Inferior parietal cortex (tissue), 1 donor: ENCODE measurements around the gene OR10H4.
"Not testable (repeated sequence)": the region's sequence is repeated elsewhere in the genome, so short reads cannot be mapped to it uniquely, and the experiment has no call there.

ENCODE experiments used
- DNase-seq: peaks from one replicate; pipeline ENCODE4 v3.0.0-alpha.2; 2016; ENCODE audit errors: extremely low spot score

OR10H4 gene

DNA sequence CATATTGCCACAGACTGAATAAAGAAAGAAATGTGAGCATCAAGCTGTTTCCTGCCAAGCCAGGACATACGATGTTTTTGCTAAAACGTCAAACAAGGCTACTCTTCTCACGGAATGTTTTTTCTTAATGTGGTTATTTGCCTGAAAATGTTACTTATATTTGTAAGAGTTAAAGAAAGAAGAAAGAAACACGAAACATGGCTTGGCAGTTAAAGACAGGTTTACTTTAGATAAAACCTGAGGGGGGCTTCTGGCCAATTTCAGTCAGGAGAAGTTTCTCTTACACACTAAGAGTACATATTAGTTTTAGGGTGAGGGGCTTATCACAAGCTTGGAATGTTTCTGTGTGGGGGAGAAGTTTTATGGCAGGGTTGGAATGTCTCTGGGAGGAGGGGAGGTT is 4.4 kb upstream of the OR10H4 start:
- DNase-seq, result no peak

- DNase-seq, result no peak
These were observed 3.5 kb upstream of the OR10H4 start for GRCh38 chr19:15945301-15945700.

DNA sequence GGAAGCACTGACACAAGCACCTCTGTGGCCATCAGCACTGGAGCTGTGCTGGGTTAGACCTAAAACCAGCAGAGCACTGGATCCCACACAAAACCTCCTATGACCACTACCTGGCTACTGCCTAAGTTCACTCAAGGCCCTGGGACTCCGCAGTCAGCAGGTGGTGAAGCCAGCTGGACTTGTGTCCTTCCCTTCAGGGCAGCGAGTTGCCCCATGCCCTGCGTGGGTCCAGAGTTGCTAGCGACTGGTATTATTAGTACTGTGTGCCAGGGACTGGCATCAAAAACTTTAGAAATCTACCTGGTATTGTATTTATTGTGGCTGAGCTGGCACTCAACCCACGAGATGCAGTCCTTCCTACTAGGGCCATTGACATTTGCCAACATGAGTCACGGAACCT is 6.0 kb downstream of the OR10H4 start:
- DNase-seq, result no peak

DNA sequence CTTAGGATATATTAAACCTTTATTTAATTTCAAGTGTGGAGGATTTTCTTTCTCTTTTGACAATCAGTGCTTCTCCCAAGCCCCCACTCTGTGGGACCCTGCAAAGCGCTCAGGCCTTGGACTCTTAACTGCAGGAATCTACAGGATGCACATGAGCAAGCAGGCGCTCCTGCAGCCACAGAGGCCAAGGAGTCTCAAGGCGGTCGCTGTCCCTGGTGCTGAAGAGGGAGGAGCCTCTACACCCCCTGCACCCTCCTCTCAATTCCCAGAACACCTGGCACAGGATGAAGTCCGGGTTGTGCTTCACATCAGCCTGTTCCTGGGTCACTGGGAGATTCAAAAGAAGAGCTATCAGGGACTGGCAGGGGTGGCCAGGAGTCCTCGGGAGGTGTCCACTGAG is 13.5 kb downstream of the OR10H4 start:
- no peak for DNase-seq

DNA sequence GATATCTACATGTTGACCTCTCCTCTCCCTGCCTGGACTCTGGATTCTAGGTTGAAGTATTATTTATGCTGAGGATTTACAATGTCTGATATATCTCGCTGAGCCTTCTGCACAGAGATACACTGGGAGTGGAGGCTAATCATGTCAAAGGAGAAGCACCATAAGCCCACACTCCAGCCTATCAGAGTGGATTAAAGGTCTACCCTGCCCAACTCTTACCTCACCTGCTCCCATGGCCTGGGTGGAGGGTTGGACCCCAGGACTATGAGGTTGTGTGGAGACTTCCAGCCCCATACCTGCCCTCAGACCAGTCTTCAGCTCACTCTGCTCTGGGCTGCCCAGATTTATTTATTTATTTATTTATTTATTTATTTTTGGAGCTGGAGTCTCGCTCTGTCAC is 15.4 kb downstream of the OR10H4 start:
- DNase-seq, result no peak

GRCh38 chr19:15971224-15971780 is 22.5 kb downstream of the OR10H4 start:
- no peak for DNase-seq

- not testable (repeated sequence) for DNase-seq
These were observed 23.2 kb downstream of the OR10H4 start for GRCh38 chr19:15972043-15972442.

DNA sequence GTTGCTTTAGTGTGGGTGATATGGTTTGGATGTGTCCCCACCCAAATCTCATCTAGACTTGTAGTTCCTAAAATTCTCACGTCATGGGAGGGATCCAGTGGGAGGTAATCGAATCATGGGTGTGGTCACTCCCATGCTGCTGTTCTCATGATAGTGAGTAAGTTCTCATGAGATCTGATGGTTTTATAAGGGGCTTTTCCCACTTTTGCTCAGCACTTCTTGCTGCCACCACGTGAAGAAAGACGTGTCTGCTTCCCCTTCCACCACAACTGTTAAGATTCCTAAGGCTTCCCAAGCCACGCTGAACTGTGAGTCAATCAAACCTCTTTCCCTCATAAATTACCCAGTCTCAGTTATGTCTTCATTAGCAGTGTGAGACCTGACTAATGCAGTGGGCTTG is 26.0 kb downstream of the OR10H4 start:
- no peak for DNase-seq

DNA sequence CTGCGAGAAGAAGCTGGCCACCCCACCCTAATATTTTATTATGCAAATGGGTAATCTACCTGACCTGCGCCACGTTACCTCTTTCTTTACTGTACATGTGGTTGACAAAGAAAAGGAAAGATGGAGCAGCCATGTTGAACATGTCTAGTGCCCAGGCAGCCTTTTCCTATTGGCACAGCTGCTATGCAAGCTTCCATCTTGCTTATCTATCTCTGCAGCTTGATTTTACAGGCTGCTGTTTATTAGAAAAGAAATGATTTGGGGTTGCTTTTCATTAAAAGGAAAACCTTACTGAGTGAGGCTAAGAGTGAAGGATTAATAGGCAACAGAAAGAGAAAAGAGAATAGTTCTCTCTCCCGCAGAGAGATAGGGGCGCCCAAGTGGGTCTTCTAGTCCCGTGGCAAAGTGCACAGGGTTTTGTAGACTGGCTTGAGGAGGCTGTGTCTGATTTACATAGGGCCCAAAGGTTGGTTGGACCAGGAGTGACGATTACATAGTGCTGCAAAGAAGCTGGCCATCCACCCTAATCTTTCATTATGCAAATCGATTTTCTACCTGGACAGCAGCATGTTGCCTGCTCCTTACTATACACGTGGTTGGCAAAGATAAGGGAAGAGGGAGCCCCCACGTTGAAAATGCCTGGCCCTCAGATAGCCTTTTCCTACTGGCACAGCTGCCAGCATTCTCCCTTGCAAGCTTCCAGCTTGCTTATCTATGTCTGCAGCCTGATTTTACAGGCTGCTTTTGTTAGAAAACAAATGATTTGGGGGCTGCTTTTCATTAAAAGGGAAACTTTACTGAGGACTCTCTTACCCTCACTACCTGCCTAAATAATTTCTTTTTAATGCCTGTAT is 28.3 kb downstream of the OR10H4 start:
- DNase-seq, result no peak

DNA sequence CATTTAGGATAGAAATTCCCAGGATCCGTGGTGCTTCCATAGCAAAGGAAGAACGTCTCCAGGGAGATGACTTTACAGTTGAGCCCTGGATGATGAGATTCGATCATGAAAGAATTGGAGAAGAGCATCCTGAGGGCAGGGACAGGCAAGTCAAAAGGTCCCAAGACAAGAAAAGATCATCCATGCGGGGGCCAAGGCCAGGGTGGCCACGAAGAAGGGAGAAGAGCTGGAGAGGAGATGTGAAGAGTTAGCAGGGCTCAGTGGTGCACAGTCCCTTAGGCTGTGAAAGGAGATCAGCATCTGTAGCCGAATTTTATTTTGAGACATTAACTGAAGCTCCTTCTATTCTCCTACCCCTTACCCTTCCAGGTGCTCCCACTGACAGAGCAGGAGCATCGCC is 28.9 kb downstream of the OR10H4 start:
- no peak for DNase-seq

DNA sequence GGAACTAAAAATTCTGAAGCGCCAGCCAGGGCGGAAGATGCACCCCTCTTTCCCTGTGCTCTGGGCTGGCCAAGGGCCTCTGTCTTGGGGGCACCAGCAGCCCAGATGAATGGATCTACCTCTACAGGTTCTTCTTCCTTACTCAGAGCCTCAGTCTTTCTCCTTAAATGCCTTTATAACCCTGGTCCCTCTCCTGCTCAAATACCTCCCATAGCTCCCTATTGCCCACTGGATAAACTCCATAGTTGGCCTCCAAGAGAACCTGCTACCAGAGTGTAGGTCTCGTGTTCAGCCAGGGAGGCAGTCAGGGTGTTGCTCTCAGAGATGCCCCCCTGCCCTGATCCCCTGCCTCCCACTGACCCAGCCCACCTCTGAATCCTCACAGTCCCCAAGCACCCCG is 30.5 kb downstream of the OR10H4 start:
- DNase-seq, result no peak

DNA sequence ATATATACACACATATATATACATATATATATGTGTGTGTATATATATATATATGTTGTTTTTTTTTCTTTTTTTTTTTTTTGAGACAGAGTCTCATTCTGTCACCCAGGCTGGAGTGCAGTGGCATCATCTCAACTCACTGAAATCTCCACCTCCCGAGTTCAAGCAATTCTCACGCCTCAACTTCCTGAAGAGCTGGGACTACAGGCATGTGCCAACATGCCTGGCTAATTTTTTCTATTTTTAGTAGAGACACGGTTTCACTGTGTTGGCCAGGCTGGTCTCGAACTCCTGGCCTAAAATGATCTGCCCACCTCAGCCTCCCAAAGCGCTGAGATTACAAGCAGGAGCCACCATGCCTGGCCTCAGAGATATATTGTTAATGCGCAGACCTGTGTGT is 37.0 kb downstream of the OR10H4 start:
- not testable (repeated sequence) for DNase-seq

- no peak for DNase-seq
These were observed 37.9 kb downstream of the OR10H4 start for GRCh38 chr19:15986701-15987100.

DNA sequence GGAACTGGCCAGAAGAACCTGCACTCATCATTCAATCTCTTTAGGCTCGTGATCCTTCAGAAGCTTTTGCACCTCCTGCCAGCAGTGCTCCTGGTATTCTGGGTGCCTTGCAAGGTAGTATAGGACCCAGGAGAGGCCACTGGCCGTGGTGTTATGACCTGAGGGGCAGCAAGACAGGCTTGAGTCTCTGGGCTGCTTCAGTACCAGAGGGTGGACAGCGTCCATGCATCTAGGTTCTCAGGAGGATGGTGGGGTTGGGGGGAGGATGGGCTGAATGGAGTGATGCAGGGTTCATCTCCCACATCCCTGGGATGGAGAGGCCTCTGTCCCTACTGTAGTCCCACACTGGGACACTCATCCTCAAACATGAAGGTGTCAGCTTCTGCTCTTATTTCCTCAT is 41.1 kb downstream of the OR10H4 start:
- DNase-seq, result no peak

DNA sequence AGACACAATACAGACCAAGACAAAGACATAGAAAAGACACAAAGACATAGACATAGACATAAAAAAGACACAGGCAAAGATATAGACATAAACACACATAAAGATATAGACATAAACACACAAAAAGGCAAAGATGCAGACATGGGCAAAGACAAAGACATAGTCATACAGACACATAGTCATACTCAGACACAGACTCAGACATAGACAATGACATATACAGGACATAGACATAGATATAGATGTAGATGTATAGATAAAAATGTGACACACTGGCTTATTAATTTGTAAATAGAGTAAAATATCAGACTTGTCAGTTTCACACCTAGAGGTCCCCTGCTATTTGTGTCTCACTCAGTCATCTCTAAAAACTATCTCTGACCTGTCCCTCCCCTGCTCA is 42.8 kb downstream of the OR10H4 start:
- no peak for DNase-seq

DNA sequence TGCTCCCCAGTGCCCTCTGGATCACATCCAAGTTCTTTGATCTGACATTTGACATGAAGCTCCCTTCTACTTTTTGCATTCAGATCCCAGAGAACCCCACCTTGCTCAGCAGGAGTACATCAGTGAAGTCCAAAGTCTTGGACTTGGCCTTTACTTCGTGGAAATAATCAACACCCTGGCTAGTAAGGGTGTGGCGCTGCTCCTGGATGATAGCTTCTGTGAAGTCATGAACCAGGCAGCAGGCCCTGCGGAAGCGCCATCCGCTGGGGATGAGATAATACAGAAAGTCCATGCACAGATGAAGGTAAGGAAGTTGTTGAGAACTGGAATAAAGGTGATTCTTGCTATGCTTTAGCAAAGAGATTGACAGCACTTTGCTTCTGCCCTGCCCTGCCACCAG is 43.2 kb downstream of the OR10H4 start:
- no peak for DNase-seq

DNA sequence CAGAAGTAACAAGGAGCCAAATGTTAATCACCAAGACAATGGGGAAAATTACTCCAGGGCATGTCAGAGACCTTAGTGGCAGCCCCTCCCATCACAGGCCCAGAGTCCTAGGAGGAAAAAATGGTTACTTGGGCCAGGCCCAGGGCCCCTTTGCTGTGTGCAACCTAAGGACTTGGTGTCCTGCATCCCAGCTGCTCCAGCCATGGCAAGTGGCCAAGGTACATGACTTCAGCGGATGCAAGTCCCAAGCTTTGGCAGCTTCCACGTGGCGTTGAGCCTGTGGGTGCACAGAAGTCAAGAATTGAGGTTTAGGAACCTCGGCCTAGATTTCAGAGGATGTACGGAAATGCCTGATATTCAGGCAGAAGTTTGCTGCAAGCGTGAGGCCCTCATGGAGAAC is 46.7 kb downstream of the OR10H4 start:
- DNase-seq, result no peak

- DNase-seq, result no peak
These were observed 49.4 kb downstream of the OR10H4 start for GRCh38 chr19:15998166-15998565.
